Neural cell (in vitro differentiated cells): Measurements from ENCODE around the gene KCNH5.

ENCODE experiments used
- CTCF ChIP-seq: fragments of 450-650 bp; IDR thresholded peaks from 2 replicates; pipeline ENCODE4 v1.5.1; 2014; ENCODE audit warnings: antibody characterized with exemption, mild to moderate bottlenecking, moderate library complexity; ENCODE audit not compliant: poor library complexity, severe bottlenecking
- EP300 ChIP-seq: fragments of 450-650 bp; conservative IDR thresholded peaks from 2 replicates; pipeline ENCODE4 v1.6.1; 2014; ENCODE audit warnings: antibody characterized with exemption, mild to moderate bottlenecking, moderate library complexity; ENCODE audit not compliant: poor library complexity, severe bottlenecking
- EZH2 ChIP-seq: fragments of 200-600, 300-800 bp; shearing (Covaris generic), sonication (generic); IDR thresholded peaks from 2 replicates; pipeline ENCODE4 v1.6.1; 2014; ENCODE audit warnings: antibody characterized with exemption, low read length, borderline replicate concordance, mild to moderate bottlenecking; ENCODE audit not compliant: insufficient read depth, poor library complexity, severe bottlenecking
- POLR2AphosphoS5 ChIP-seq: IDR thresholded peaks from 2 replicates; pipeline ENCODE4 v1.6.1; 2012
- RAD21 ChIP-seq: fragments of 450-650 bp; conservative IDR thresholded peaks from 2 replicates; pipeline ENCODE4 v1.6.1; 2014; ENCODE audit warnings: antibody characterized with exemption, mild to moderate bottlenecking, moderate library complexity
- TAF1 ChIP-seq: IDR thresholded peaks from 2 replicates; pipeline ENCODE4 v1.6.1; 2012; ENCODE audit warnings: low read depth

- no peak for TF ChIP-seq RAD21
- TF ChIP-seq EZH2: no peak
- TF ChIP-seq CTCF: no peak
- TF ChIP-seq EP300: no peak
- no peak for TF ChIP-seq POLR2AphosphoS5
- no peak for TF ChIP-seq TAF1
These were observed 390.1 kb downstream of the KCNH5 start for GRCh38 chr14:62655166-62655565.
